GM12878 (cell line): ENCODE results near the gene SPNS1. TPM values are rescaled to one million over a fixed set of nuclear protein-coding genes. Genes with fewer than 3 reads are reported as not detected.

ENCODE experiments used
- ATAC-seq: fragments of 200-7000 bp; cut with Tn5 transposase; 3 replicates; pipeline ENCODE4 v1.9.1; 2020; ENCODE audit warnings: mild to moderate bottlenecking, moderate library complexity
- BruUV-seq: library from RNA; stranded (reverse); fragments of 400-500 nt; replicated peaks from 2 replicates; lab custom pipeline; 2021; lab: Mats Ljungman, UMichigan
- CTCF ChIA-PET: fragments of 300-600 bp; sonication (Branson Sonifier 250); formaldehyde crosslinking; extraction: SDS; loops from one replicate; lab custom pipeline; 2021; ENCODE audit warnings: inconsistent platforms; lab: Yijun Ruan, JAX
- POLR2A ChIA-PET: fragments of 350-600 bp; formaldehyde crosslinking; extraction: SDS; loops from one replicate; lab custom pipeline; 2021; ENCODE audit warnings: inconsistent platforms; lab: Charles Lee
- RAD21 ChIA-PET: fragments of 300-600 bp; sonication (Branson Sonifier 250); formaldehyde crosslinking; loops from one replicate; lab custom pipeline; 2023; ENCODE audit warnings: antibody characterized with exemption; ENCODE audit not compliant: unreplicated experiment; lab: Charles Lee
- SMC1A ChIA-PET: fragments of 300-600 bp; sonication (Branson Sonifier 250); formaldehyde crosslinking; loops from one replicate; lab custom pipeline; 2023; ENCODE audit not compliant: unreplicated experiment, uncharacterized antibody; lab: Charles Lee
- DNase-seq: peaks from one replicate; pipeline ENCODE4 v3.0.0-alpha.2; 2011; ENCODE audit warnings: low read depth, low spot score
- FAIRE-seq: peaks from 3 replicates; lab custom pipeline; 2011; peaks lifted over from hg19 to GRCh38; lab: Jason Lieb, UNC
- H2AFZ ChIP-seq: 2 replicates; pipeline ENCODE4 v1.6.0; 2011; ENCODE audit warnings: low read depth, low read length, control low read depth; ENCODE audit not compliant: control insufficient read depth
- H3K27ac ChIP-seq: 2 replicates; pipeline ENCODE4 v1.5.1; 2011; ENCODE audit warnings: control low read depth; ENCODE audit not compliant: control insufficient read depth, insufficient read depth
- H3K27me3 ChIP-seq, 2 experiments: replicated peaks in 1 of 2; 2 replicates each; pipeline versions ENCODE4 v1.6.0 to v1.6.1; 2011; ENCODE audit warnings: low read length in 1 of 2; ENCODE audit not compliant: control insufficient read depth in 2 of 2, insufficient read depth in 2 of 2
- H3K36me3 ChIP-seq, 2 experiments: 2 replicates each; pipeline ENCODE4 v1.5.1; 2011; ENCODE audit warnings: low read length in 1 of 2; ENCODE audit not compliant: control insufficient read depth in 2 of 2, insufficient read depth in 2 of 2
- H3K4me1 ChIP-seq: 2 replicates; pipeline ENCODE4 v1.6.1; 2011; ENCODE audit warnings: mild to moderate bottlenecking, low read length, moderate library complexity, mixed read lengths; ENCODE audit not compliant: control insufficient read depth, insufficient read depth
- H3K4me2 ChIP-seq: 2 replicates; pipeline ENCODE4 v1.6.0; 2011; ENCODE audit warnings: control low read depth; ENCODE audit not compliant: control insufficient read depth, insufficient read depth
- H3K4me3 ChIP-seq: fragments of 200-600 bp; sonication (generic); 2 replicates; pipeline ENCODE4 v1.5.1; 2016
- H3K79me2 ChIP-seq: 2 replicates; pipeline ENCODE4 v1.6.0; 2011; ENCODE audit warnings: low read length; ENCODE audit not compliant: control insufficient read depth, insufficient read depth
- H3K9ac ChIP-seq: 2 replicates; pipeline ENCODE4 v1.8.0; 2011; ENCODE audit warnings: low read length, control low read depth, mixed read lengths; ENCODE audit not compliant: control insufficient read depth, insufficient read depth
- H3K9me3 ChIP-seq: replicated peaks from 3 replicates; pipeline ENCODE4 v1.5.1; 2011; ENCODE audit warnings: mild to moderate bottlenecking, low read length; ENCODE audit not compliant: control insufficient read depth, insufficient read depth
- H4K20me1 ChIP-seq: 2 replicates; pipeline ENCODE4 v1.6.0; 2011; ENCODE audit not compliant: control insufficient read depth, insufficient read depth
- BCL11A ChIP-seq: IDR thresholded peaks from 2 replicates; pipeline ENCODE4 v1.6.1; 2011; ENCODE audit warnings: low read depth, low read length
- CEBPZ ChIP-seq: fragments of 150-350 bp; IDR thresholded peaks from 2 replicates; pipeline ENCODE4 v1.6.1; 2016; ENCODE audit warnings: low read depth, low read length
- DPF2 ChIP-seq: fragments of 450-650 bp; IDR thresholded peaks from 2 replicates; pipeline ENCODE4 v1.6.1; 2017; ENCODE audit warnings: mild to moderate bottlenecking
- EP300 ChIP-seq, 2 experiments: fragments of 150-350 bp in 1 of 2; IDR thresholded peaks; 2 replicates each; pipeline ENCODE4 v1.6.1; 2011 to 2012; ENCODE audit warnings: low read depth in 2 of 2, low read length in 2 of 2, borderline replicate concordance in 1 of 2, improper control_type of control experiment in 1 of 2, inconsistent platforms in 1 of 2; ENCODE audit not compliant: control insufficient read depth in 1 of 2
- ETV6 ChIP-seq, 2 experiments: fragments of 450-650 bp in 1 of 2; IDR thresholded peaks in 1 of 2; conservative IDR thresholded peaks in 1 of 2; 2 replicates each; pipeline ENCODE4 v1.6.1; 2014; ENCODE audit warnings: antibody characterized with exemption in 1 of 2, borderline replicate concordance in 1 of 2, low read depth in 1 of 2, mild to moderate bottlenecking in 1 of 2, moderate library complexity in 1 of 2
- IKZF2 ChIP-seq, 2 experiments: fragments of 450-650 bp; IDR thresholded peaks; 2 replicates each; pipeline ENCODE4 v1.6.1; 2017; ENCODE audit warnings: mild to moderate bottlenecking in 2 of 2, moderate library complexity in 2 of 2
- KDM1A ChIP-seq: fragments of 200-600 bp; sonication (generic); IDR thresholded peaks from 2 replicates; pipeline ENCODE4 v1.6.1; 2016; ENCODE audit warnings: borderline replicate concordance
- PAX5 ChIP-seq: IDR thresholded peaks from 2 replicates; pipeline ENCODE4 v1.6.1; 2011; ENCODE audit warnings: low read depth, low read length, borderline replicate concordance
- SMAD1 ChIP-seq: fragments of 450-650 bp; IDR thresholded peaks from 2 replicates; pipeline ENCODE4 v1.6.1; 2018; ENCODE audit warnings: mild to moderate bottlenecking, low read depth; ENCODE audit not compliant: partially characterized antibody
- SPI1 ChIP-seq: IDR thresholded peaks from 2 replicates; pipeline ENCODE4 v1.6.1; 2011; ENCODE audit warnings: low read depth, mild to moderate bottlenecking, low read length, moderate library complexity, borderline replicate concordance; ENCODE audit not compliant: insufficient read depth
- YBX1 ChIP-seq: fragments of 450-650 bp; IDR thresholded peaks from 2 replicates; pipeline ENCODE4 v1.6.1; 2016; ENCODE audit warnings: antibody characterized with exemption
- WGBS: methylation state at CpG from one replicate; pipeline ENCODE4 v1.1.6; 2016; ENCODE audit warnings: low lambda C conversion rate; ENCODE audit not compliant: insufficient replicate concordance, insufficient coverage; ENCODE audit errors: missing lambda C conversion rate; 5-methylcytosine and 5-hydroxymethylcytosine counted together
- in situ Hi-C: fragments of 300-500 bp; cut with MboI; formaldehyde crosslinking; loops from 9 replicates; pipeline ENCODE4 v1.14.3; 2018; ENCODE audit warnings: mixed read lengths
- intact Hi-C: fragments of 100-400 bp; cut with micrococcal nuclease; formaldehyde crosslinking; loops from one replicate; pipeline ENCODE4 v1.14.2; 2022; ENCODE audit not compliant: unreplicated experiment
- polyA plus RNA-seq, 11 experiments: library from polyadenylated mRNA; depleted of rRNA in 4 of 11; unstranded in 6 of 11; stranded (reverse) in 5 of 11; fragments of >200 nt; fragmentation: Nextera tagmentation in 4 of 11; fragmentation: Illumina TruSeq in 1 of 11; extraction: Ambion mirVana in 4 of 11; extraction: Trizol in 1 of 11; gene quantifications; 1 replicate in 1 of 11; 2 replicates in 10 of 11; pipeline versions ENCODE4 v1.2.1 to v1.2.3, GENCODE V29; 2011 to 2016; ENCODE audit warnings: inconsistent platforms in 2 of 11, missing spikeins in 2 of 11, low read depth in 1 of 11
- total RNA-seq, 4 experiments: library from RNA; depleted of rRNA in 3 of 4; stranded (reverse); fragments of >200 nt in 3 of 4; fragmentation: Illumina TruSeq in 1 of 4; extraction: Trizol in 1 of 4; gene quantifications; 2 replicates each; pipeline versions ENCODE4 v1.2.1 to v1.2.3, GENCODE V29; 2013 to 2021
- TF ChIP-seq, protein P1 (sequence below): fragments of 450-650 bp; IDR thresholded peaks from 2 replicates; pipeline ENCODE4 v1.6.1; 2016; ENCODE audit warnings: mild to moderate bottlenecking, moderate library complexity, borderline replicate concordance

The SPNS1 gene
- total and polyA plus RNA-seq, 10 of the 15 experiments (the other 5 are each of a cell fraction or from before 2014, with no cell fraction given): 0.16 to 37.6 (median 12.0) TPM

DNA sequence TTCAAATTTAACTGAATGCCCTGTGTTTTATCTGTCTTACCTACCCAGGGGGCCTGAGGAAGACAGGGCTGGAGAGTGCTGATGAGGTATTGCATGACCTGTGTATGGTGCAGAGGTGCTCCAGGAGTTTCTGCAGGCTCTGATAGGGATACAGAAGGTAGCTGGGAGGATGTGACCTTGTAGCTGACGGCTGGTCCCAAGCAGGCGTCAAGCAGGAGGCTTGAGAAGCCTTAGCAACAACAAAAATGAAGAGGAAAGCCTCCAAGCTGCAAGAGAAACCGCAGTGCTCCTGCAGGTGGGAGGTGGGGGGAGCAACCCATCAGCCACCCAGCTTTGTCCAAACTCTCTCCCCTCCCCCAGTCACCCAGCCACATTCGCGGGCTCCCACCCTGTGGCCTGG is 50.6 kb downstream of the SPNS1 start:
- DNase-seq (no peak), ATAC-seq (no peak), FAIRE-seq (no peak)
- 23% methylated on average over 5 of the region's 5 CpGs for WGBS
- H3K79me2 ChIP-seq: no peaks in the 10 kb centered on the region
- CTCF ChIA-PET: no interaction called here
- RAD21 ChIA-PET: no interaction called here
- no peaks in the 10 kb centered on the region for H3K36me3 ChIP-seq
- H3K4me1 ChIP-seq: peaks cover 11% of the 10 kb centered on the region
- peaks cover 0 to 3% of the 10 kb centered on the region in 2 experiments; a peak in 1 of 4 replicates for H3K27me3 ChIP-seq
- no peak overlapping the region for H3K4me2 ChIP-seq
- no peak overlapping the region for H3K4me3 ChIP-seq
- H3K27ac ChIP-seq: no peak overlapping the region
- in situ Hi-C loops (no loop called here), intact Hi-C loops (no loop called here)
- H2AFZ ChIP-seq: no peak overlapping the region
- no TSS peak for BruUV-seq
- SMC1A ChIA-PET: interaction anchor here (1.4 kb wide), 1 partner anchor 52 kb away, joined by 3 read pairs; no protein-coding TSS in a partner anchor
- no peak overlapping the region for H3K9ac ChIP-seq
- POLR2A ChIA-PET: no interaction called here
- TF ChIP-seq BCL11A (no peak), SPI1 (no peak), KDM1A (no peak), EP300 (IDR thresholded peaks at IDR 0.05; ENCODE audit: borderline replicate concordance in 1 of 2, control insufficient read depth in 1 of 2, low read depth in 2 of 2, low read length in 2 of 2) (no peak), DPF2 (no peak), CEBPZ (no peak), YBX1 (no peak), IKZF2 (IDR thresholded peaks at IDR 0.05) (no peak), SMAD1 (no peak), PAX5 (no peak), ETV6 (conservative IDR thresholded peaks at IDR 0.05 in 1 of 2, IDR thresholded peaks at IDR 0.05 in 1 of 2; ENCODE audit: borderline replicate concordance in 1 of 2, low read depth in 1 of 2) (no peak)
- TF ChIP-seq, protein P1, sequence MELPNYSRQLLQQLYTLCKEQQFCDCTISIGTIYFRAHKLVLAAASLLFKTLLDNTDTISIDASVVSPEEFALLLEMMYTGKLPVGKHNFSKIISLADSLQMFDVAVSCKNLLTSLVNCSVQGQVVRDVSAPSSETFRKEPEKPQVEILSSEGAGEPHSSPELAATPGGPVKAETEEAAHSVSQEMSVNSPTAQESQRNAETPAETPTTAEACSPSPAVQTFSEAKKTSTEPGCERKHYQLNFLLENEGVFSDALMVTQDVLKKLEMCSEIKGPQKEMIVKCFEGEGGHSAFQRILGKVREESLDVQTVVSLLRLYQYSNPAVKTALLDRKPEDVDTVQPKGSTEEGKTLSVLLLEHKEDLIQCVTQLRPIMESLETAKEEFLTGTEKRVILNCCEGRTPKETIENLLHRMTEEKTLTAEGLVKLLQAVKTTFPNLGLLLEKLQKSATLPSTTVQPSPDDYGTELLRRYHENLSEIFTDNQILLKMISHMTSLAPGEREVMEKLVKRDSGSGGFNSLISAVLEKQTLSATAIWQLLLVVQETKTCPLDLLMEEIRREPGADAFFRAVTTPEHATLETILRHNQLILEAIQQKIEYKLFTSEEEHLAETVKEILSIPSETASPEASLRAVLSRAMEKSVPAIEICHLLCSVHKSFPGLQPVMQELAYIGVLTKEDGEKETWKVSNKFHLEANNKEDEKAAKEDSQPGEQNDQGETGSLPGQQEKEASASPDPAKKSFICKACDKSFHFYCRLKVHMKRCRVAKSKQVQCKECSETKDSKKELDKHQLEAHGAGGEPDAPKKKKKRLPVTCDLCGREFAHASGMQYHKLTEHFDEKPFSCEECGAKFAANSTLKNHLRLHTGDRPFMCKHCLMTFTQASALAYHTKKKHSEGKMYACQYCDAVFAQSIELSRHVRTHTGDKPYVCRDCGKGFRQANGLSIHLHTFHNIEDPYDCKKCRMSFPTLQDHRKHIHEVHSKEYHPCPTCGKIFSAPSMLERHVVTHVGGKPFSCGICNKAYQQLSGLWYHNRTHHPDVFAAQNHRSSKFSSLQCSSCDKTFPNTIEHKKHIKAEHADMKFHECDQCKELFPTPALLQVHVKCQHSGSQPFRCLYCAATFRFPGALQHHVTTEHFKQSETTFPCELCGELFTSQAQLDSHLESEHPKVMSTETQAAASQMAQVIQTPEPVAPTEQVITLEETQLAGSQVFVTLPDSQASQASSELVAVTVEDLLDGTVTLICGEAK: no peak
- TF ChIP-seq, all 136 proteins: peak for 0
- Histone ChIP-seq H4K20me1 (no peaks in the 10 kb centered on the region), H3K9me3 (no peaks in the 10 kb centered on the region)
